Omental fat pad (tissue), 4 donors: ENCODE measurements around the gene CD300C. TPM values are rescaled to one million over a fixed set of nuclear protein-coding genes. Genes with fewer than 3 reads are reported as not detected.
"Not testable (repeated sequence)": the region's sequence is repeated elsewhere in the genome, so short reads cannot be mapped to it uniquely, and the experiment has no call there.

Experiments used
- ATAC-seq: fragments of 150-250 bp; one replicate; pipeline ENCODE4 v1.9.1; 2016; ENCODE audit warnings: mild to moderate bottlenecking, moderate library complexity; ENCODE audit not compliant: low FRiP score
- DNase-seq: peaks from one replicate; pipeline ENCODE4 v3.0.0-alpha.2; 2019; ENCODE audit warnings: low spot score
- CTCF ChIP-seq, 3 donors: fragments of 450-650 bp; IDR thresholded peaks; one replicate each; pipeline ENCODE4 v1.5.1; 2016 to 2017; ENCODE audit warnings: antibody characterized with exemption in 3 of 3, mild to moderate bottlenecking in 3 of 3, moderate library complexity in 2 of 3
- total RNA-seq, 4 donors: library from RNA; depleted of rRNA; stranded (reverse); fragments of >200 nt; gene quantifications; one replicate each; pipeline ENCODE4 v1.1.0, GENCODE V29; 2016

Gene CD300C
- total RNA-seq, 4 donors from 2014 or later = 1.6 to 9.4 (median 2.1) TPM

DNA sequence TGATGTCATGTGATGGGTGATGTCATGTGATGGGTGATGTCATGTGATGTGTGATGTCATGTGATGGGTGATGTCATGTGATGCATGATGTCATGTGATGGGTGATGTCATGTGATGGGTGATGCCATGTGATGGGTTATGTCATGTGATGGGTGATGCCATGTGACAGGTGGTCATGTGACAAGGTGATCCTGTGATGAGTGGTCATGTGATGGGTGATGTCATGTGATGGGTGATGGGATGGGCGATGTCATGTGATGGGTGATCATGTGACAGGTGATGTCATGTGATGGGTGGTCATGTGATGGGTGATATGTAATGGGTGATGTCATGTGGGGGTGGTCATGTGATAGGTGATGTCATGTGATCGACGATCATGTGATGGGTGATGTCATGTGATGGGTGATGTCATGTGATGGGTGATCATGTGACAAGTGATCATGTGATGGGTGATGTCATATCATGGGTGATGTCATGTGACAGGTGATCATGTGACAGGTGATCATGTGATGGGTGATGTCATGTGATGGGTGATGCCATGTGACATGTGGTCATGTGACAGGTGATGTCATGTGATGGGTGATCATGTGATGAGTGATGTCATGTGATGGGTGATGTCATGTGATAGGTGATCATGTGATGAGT, 31.8 kb downstream of the CD300C start:
- ATAC-seq = no peak
- no peak for TF ChIP-seq CTCF (IDR thresholded peaks at IDR 0.05)

GRCh38 chr17:74512624-74513091, 33.3 kb downstream of the CD300C start:
- DNase-seq (no peak), ATAC-seq (peak; percentile 49)
- no peak for TF ChIP-seq CTCF (IDR thresholded peaks at IDR 0.05)

More for the DNA sequence above, 31.8 kb downstream of the CD300C start:
- DNase-seq = peak; percentile 66

DNA sequence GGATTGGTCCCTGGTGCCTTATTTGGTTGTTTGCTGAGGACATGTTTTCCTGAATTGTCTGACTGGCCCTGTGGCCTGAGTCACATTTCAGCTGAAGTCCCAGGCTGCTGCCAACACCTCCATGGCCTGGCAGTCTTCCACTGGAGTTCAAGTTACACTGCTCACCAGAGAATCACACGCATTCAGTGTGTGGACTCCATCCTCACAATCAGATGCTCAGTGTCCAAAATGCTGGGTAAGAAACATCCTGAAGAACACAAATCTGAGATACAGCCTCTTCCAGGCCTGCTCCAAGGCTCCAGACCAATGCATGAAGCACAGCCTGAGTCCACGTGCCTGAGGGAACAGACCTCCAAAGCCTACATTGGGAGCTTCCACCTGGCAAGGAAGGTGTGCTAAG, 33.9 kb downstream of the CD300C start:
- DNase-seq (no peak), ATAC-seq (no peak)
- TF ChIP-seq CTCF (IDR thresholded peaks at IDR 0.05) = no peak

DNA sequence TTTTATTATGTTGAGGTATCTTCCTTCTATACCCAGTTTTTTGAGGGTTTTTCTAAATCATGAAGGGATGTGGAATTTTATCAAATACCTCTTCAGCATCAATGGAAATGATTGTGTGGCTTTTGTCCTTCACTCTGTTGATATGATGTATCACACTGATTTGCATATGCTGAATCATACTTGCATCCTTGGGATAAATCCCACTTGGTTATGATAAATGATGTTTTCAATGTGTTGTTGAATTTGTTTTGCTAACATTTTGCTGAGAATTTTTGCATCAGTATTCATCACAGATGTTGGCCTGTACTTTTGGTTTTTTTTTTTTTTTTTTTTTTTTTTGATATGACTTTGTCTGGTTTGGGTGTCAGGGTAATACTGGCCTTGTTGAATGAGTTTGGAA, 37.8 kb downstream of the CD300C start:
- ATAC-seq = no peak
- DNase-seq = no peak
- TF ChIP-seq CTCF (IDR thresholded peaks at IDR 0.05) = no peak

DNA sequence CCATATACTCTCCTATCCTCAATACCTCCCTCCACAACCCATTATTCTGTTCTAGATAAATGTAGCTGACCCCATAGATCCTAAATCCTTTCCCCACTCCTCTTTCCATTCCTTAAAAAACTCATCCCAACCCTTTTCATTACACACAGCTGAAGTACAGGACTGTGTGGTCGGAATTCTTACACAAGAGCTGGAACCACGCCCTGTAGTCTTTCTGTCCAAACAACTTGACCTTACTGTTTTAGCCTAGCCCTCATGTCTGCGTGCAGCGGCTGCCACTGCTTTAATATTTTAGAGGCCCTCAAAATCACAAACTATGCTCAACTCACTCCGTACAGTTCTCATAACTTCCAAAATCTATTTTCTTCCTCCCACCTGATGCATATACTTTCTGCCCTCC, 42.0 kb downstream of the CD300C start:
- DNase-seq, ATAC-seq: not testable (repeated sequence)

GRCh38 chr17:74502861-74503260, 43.1 kb downstream of the CD300C start:
- ATAC-seq (no peak), DNase-seq (no peak)
- no peak for TF ChIP-seq CTCF (IDR thresholded peaks at IDR 0.05)

DNA sequence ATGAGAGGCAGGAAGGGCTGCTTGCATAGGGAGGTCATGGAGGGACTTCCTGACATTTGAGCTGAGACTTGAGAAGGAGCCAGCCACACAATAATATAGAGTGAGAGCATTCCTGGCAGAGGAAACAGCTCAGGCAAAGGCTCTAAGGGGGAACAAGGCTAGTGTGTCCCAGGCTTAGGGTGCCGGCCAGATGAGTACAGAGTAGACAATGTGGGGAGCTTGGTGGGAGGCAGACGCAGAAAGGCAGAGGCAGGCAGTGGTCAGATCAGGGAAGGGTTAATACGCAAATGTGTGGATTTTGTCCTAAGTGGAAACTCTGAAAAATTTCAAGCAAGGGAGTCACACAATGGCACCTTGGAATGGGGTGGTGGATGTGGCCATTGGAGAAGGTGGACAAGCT, 45.9 kb downstream of the CD300C start:
- ATAC-seq (no peak), DNase-seq (no peak)
- no peak for TF ChIP-seq CTCF (IDR thresholded peaks at IDR 0.05)
